Mesenchymal stem cell (in vitro differentiated cells and primary cell): Measurements from ENCODE around the gene TM6SF1.

Experiments
- DNase-seq: peaks from one replicate; pipeline ENCODE4 v3.0.0-alpha.2; 2013
- H2AFZ ChIP-seq: one replicate; pipeline ENCODE4 v1.6.1; 2013; ENCODE audit warnings: low read depth, mild to moderate bottlenecking, control low read depth, inconsistent platforms, low read length, moderate library complexity
- H2AK5ac ChIP-seq: 2 replicates; pipeline ENCODE4 v1.6.1; 2013; ENCODE audit warnings: low read length, moderate library complexity, mild to moderate bottlenecking, inconsistent platforms; ENCODE audit not compliant: severe bottlenecking
- H2BK120ac ChIP-seq: one replicate; pipeline ENCODE4 v1.6.1; 2013; ENCODE audit warnings: low read depth, mild to moderate bottlenecking, inconsistent platforms, low read length, moderate library complexity
- H2BK12ac ChIP-seq, 2 experiments: one replicate each; pipeline ENCODE4 v1.6.1; 2013; ENCODE audit warnings: inconsistent platforms in 2 of 2, low read length in 2 of 2, mild to moderate bottlenecking in 2 of 2, moderate library complexity in 2 of 2, control low read depth in 1 of 2
- H2BK15ac ChIP-seq: one replicate; pipeline ENCODE4 v1.6.1; 2013; ENCODE audit warnings: mild to moderate bottlenecking, low read depth, inconsistent platforms; ENCODE audit not compliant: poor library complexity, severe bottlenecking
- H2BK5ac ChIP-seq: 2 replicates; pipeline ENCODE4 v1.6.1; 2013; ENCODE audit warnings: low read depth, mild to moderate bottlenecking, low read length, control low read depth, inconsistent platforms; ENCODE audit not compliant: poor library complexity, severe bottlenecking
- H3K14ac ChIP-seq, 2 experiments: one replicate each; pipeline ENCODE4 v1.6.1; 2013; ENCODE audit warnings: inconsistent platforms in 2 of 2, low read length in 2 of 2, control low read depth in 1 of 2, mild to moderate bottlenecking in 1 of 2, moderate library complexity in 1 of 2
- H3K18ac ChIP-seq, 2 experiments: one replicate each; pipeline ENCODE4 v1.6.1; 2013; ENCODE audit warnings: inconsistent platforms in 2 of 2, low read length in 2 of 2, control low read depth in 1 of 2, low read depth in 1 of 2, mild to moderate bottlenecking in 1 of 2
- H3K23ac ChIP-seq, 2 experiments: one replicate each; pipeline ENCODE4 v1.6.1; 2013; ENCODE audit warnings: inconsistent platforms in 2 of 2, low read length in 2 of 2, mild to moderate bottlenecking in 2 of 2, moderate library complexity in 2 of 2, control low read depth in 1 of 2
- H3K27ac ChIP-seq: 2 replicates; pipeline ENCODE4 v1.5.1; 2013; ENCODE audit warnings: mild to moderate bottlenecking, moderate library complexity, low read length, control low read depth, inconsistent platforms; ENCODE audit not compliant: poor library complexity, severe bottlenecking
- H3K27me3 ChIP-seq, 2 experiments: 2 replicates each; pipeline versions ENCODE4 v1.6.1 to v1.7.0; 2013; ENCODE audit warnings: low read length in 2 of 2, mild to moderate bottlenecking in 2 of 2, moderate library complexity in 2 of 2, control low read depth in 1 of 2, inconsistent platforms in 1 of 2; ENCODE audit not compliant: control insufficient read depth in 1 of 2, insufficient read depth in 1 of 2
- H3K36me3 ChIP-seq, 2 experiments: 2 replicates each; pipeline versions ENCODE4 v1.6.1 to v1.7.0; 2013; ENCODE audit warnings: low read length in 2 of 2, control low read depth in 1 of 2, inconsistent platforms in 1 of 2, low read depth in 1 of 2, mild to moderate bottlenecking in 1 of 2; ENCODE audit not compliant: insufficient read depth in 2 of 2, control insufficient read depth in 1 of 2
- H3K4ac ChIP-seq, 2 experiments: one replicate each; pipeline ENCODE4 v1.6.1; 2013; ENCODE audit warnings: inconsistent platforms in 2 of 2, low read length in 2 of 2, mild to moderate bottlenecking in 2 of 2, moderate library complexity in 2 of 2, control low read depth in 1 of 2, low read depth in 1 of 2
- H3K4me1 ChIP-seq: 2 replicates; pipeline ENCODE4 v1.6.1; 2013; ENCODE audit warnings: low read depth, low read length, control low read depth; ENCODE audit not compliant: control insufficient read depth, insufficient read depth
- H3K4me2 ChIP-seq: 2 replicates; pipeline ENCODE4 v1.6.1; 2013; ENCODE audit warnings: low read length, mild to moderate bottlenecking, inconsistent platforms; ENCODE audit not compliant: poor library complexity, severe bottlenecking
- H3K4me3 ChIP-seq, 2 experiments: 2 replicates each; pipeline versions ENCODE4 v1.5.1 to v1.7.0; 2013; ENCODE audit warnings: low read length in 2 of 2, mild to moderate bottlenecking in 2 of 2, control low read depth in 1 of 2, low read depth in 1 of 2; ENCODE audit not compliant: insufficient read depth in 1 of 2
- H3K79me1 ChIP-seq: replicated peaks from 2 replicates; pipeline ENCODE4 v1.6.1; 2013; ENCODE audit warnings: mild to moderate bottlenecking, control low read depth, low read length, inconsistent platforms; ENCODE audit not compliant: poor library complexity, severe bottlenecking
- H3K9ac ChIP-seq: 2 replicates; pipeline ENCODE4 v1.7.0; 2013; ENCODE audit warnings: mild to moderate bottlenecking, low read length, moderate library complexity
- H3K9me3 ChIP-seq: 2 replicates; pipeline ENCODE4 v1.7.0; 2013; ENCODE audit warnings: mild to moderate bottlenecking, low read length; ENCODE audit not compliant: control insufficient read depth
- H4K8ac ChIP-seq: one replicate; pipeline ENCODE4 v1.6.1; 2013; ENCODE audit warnings: inconsistent platforms, mild to moderate bottlenecking, low read length, moderate library complexity
- H4K91ac ChIP-seq: one replicate; pipeline ENCODE4 v1.6.1; 2013; ENCODE audit warnings: mild to moderate bottlenecking, low read length, inconsistent platforms
- WGBS: methylation state at CpG from one replicate; pipeline ENCODE4 v1.1.7; 2013; ENCODE audit warnings: mixed read lengths; 5-methylcytosine and 5-hydroxymethylcytosine counted together

Gene TM6SF1

GRCh38 chr15:83123529-83123928, 16.1 kb downstream of the TM6SF1 start:
- no peak overlapping the region for H2AFZ ChIP-seq
- H3K9me3 ChIP-seq = no peaks in the 10 kb centered on the region
- no peaks in the 10 kb centered on the region for H3K36me3 ChIP-seq
- H3K4ac ChIP-seq = no peak overlapping the region
- H4K91ac ChIP-seq = no peak overlapping the region
- no peak overlapping the region for H3K27ac ChIP-seq
- no peak for DNase-seq
- no peak overlapping the region for H2AK5ac ChIP-seq
- no peak overlapping the region for H3K4me3 ChIP-seq
- no peak overlapping the region for H4K8ac ChIP-seq
- no peaks in the 10 kb centered on the region for H3K4me1 ChIP-seq
- H3K14ac ChIP-seq = no peak overlapping the region
- no peak overlapping the region for H2BK12ac ChIP-seq
- H3K23ac ChIP-seq = no peak overlapping the region
- no peak overlapping the region for H3K4me2 ChIP-seq
- H3K79me1 ChIP-seq = no peaks in the 10 kb centered on the region
- no peaks in the 10 kb centered on the region for H3K27me3 ChIP-seq
- H3K9ac ChIP-seq = no peak overlapping the region
- no CpG with 5 or more reads among the region's 1 CpG for WGBS
- H2BK15ac ChIP-seq = no peak overlapping the region
- H3K18ac ChIP-seq = no peak overlapping the region
- H2BK120ac ChIP-seq = no peak overlapping the region
- no peak overlapping the region for H2BK5ac ChIP-seq

DNA sequence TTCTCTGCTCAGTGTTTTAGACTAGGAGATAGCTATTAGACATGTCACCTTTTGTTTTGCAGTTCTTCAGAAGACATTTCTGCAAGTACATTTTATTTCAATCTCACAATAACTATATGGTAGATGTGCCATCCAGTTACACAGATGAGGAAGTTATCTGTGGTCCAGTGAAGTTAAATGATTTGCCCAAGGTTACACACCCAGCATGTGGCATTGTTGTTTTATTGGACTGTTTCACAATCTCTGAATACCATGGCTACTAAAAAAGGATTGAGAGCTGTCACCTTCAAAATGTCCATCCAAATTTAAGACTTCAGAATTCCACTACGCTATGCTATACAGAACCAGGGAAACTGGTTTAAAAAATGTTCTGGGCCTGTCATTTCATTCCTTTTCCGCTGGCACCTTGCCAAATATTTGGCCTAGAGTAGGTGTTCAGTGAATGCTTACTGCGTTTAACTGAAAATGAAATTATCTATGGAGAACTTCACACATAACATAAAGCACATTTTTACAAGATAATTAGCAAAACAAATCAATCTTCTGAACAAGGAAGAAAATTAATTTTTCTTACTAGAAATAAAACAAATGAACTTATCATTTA, 20.2 kb downstream of the TM6SF1 start:
- no peak for DNase-seq
- Histone ChIP-seq H2BK120ac (no peak overlapping the region), H3K9ac (no peak overlapping the region), H3K23ac (no peak overlapping the region), H3K14ac (no peak overlapping the region), H3K36me3 (peaks cover 7% of the 10 kb centered on the region in 2 experiments), H3K4me3 (no peak overlapping the region), H2AFZ (no peak overlapping the region), H3K4ac (no peak overlapping the region), H3K9me3 (no peaks in the 10 kb centered on the region), H2BK15ac (no peak overlapping the region), H4K91ac (no peak overlapping the region), H3K4me1 (no peaks in the 10 kb centered on the region), H2BK5ac (no peak overlapping the region), H3K4me2 (no peak overlapping the region), H3K27me3 (no peaks in the 10 kb centered on the region), H3K27ac (no peak overlapping the region), H3K18ac (no peak overlapping the region), H3K79me1 (no peaks in the 10 kb centered on the region), H4K8ac (no peak overlapping the region), H2AK5ac (no peak overlapping the region), H2BK12ac (no peak overlapping the region)
- WGBS = no CpG with 5 or more reads among the region's 3 CpGs

GRCh38 chr15:83129791-83130190, 22.3 kb downstream of the TM6SF1 start:
- no peak for DNase-seq

DNA sequence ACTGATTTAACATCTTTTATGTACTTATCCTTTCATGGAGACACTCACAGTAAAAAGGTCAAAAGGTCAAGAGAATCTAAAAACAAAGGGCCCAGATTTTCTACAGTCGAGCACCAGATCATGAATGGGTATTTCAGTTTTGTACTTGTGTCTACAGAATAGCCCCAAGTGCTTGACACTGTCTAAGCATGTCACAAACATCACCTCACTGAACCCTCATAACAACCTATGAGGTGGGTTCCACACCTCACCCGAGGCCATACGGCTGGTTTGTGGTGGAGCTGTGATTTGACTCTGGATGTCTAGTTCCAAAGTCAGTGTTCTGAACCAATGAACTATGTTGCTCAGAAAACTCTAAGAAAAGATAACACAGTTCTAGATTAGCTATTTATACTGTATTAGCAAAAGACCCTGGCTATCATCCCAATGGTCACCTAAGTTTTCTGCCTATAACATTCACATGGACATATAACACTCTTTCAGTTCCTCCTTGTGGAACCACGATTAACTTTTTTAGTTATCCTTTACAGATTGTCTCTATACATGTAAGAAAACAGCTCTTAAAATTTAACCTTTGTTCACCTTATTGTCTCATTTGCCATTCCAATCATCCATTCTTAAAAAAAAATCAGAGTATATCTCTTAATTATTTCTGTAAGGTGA, 25.5 kb downstream of the TM6SF1 start:
- Histone ChIP-seq H2BK12ac (no peak overlapping the region), H3K4me1 (no peaks in the 10 kb centered on the region), H3K23ac (no peak overlapping the region), H4K8ac (no peak overlapping the region), H3K27me3 (no peaks in the 10 kb centered on the region), H2AFZ (no peak overlapping the region), H3K79me1 (peaks cover 3% of the 10 kb centered on the region), H3K4me3 (no peak overlapping the region), H3K9ac (no peak overlapping the region), H2BK15ac (no peak overlapping the region), H3K4me2 (no peak overlapping the region), H3K36me3 (peaks cover 7% of the 10 kb centered on the region in 2 experiments), H2BK120ac (no peak overlapping the region), H4K91ac (no peak overlapping the region), H2BK5ac (no peak overlapping the region), H3K14ac (no peak overlapping the region), H3K4ac (no peak overlapping the region), H3K27ac (no peak overlapping the region), H2AK5ac (no peak overlapping the region), H3K9me3 (no peaks in the 10 kb centered on the region), H3K18ac (no peak overlapping the region)
- WGBS = 92% methylated on average over 2 of the region's 4 CpGs
- no peak for DNase-seq

More at GRCh38 chr15:83129791-83130190, 22.3 kb downstream of the TM6SF1 start:
- Histone ChIP-seq H3K27me3 (no peaks in the 10 kb centered on the region), H3K79me1 (peaks cover 2% of the 10 kb centered on the region), H3K23ac (no peak overlapping the region), H3K36me3 (peaks cover 7% of the 10 kb centered on the region in 2 experiments), H4K91ac (no peak overlapping the region), H3K14ac (no peak overlapping the region), H2BK120ac (no peak overlapping the region), H2BK15ac (no peak overlapping the region), H3K9me3 (no peaks in the 10 kb centered on the region), H3K4me2 (no peak overlapping the region), H3K27ac (no peak overlapping the region), H3K9ac (no peak overlapping the region), H4K8ac (no peak overlapping the region), H3K18ac (no peak overlapping the region), H2AK5ac (no peak overlapping the region), H3K4me3 (no peak overlapping the region), H3K4ac (no peak overlapping the region), H2BK12ac (no peak overlapping the region), H3K4me1 (no peaks in the 10 kb centered on the region), H2BK5ac (no peak overlapping the region), H2AFZ (no peak overlapping the region)
- WGBS = 96% methylated on average over 2 of the region's 2 CpGs
